Measurements from ENCODE around the gene ATE1.
A peak's percentile ranks its signal among the peaks of the same experiment; 100 is the strongest.
"Not testable (repeated sequence)": the region's sequence is repeated elsewhere in the genome, so short reads cannot be mapped to it uniquely, and the experiment has no call there.

The ATE1 gene

GRCh38 chr10:121832647-121833046 lies 95.2 kb downstream of the ATE1 start:
- DNase-seq (ENCODE audit: low spot score), result no peak

GRCh38 chr10:121831777-121832176 lies 96.1 kb downstream of the ATE1 start:
- no peak for DNase-seq (ENCODE audit: low spot score)

GRCh38 chr10:121831237-121831636 lies 96.6 kb downstream of the ATE1 start:
- DNase-seq (ENCODE audit: low spot score), result no peak

- DNase-seq (ENCODE audit: low spot score), result no peak
Observed at GRCh38 chr10:121830101-121830500, 97.7 kb downstream of the ATE1 start.

GRCh38 chr10:121828045-121828444 lies 99.8 kb downstream of the ATE1 start:
- no peak for DNase-seq (ENCODE audit: low spot score)

- DNase-seq (ENCODE audit: low spot score), result not testable (repeated sequence)
Observed at GRCh38 chr10:121826773-121827172, 101.1 kb downstream of the ATE1 start.

- peak; percentile 35 for DNase-seq (ENCODE audit: low spot score)
Observed at GRCh38 chr10:121823993-121824463, 103.8 kb downstream of the ATE1 start.

- no peak for DNase-seq (ENCODE audit: low spot score)
Observed at GRCh38 chr10:121822724-121823123, 105.1 kb downstream of the ATE1 start.

- DNase-seq (ENCODE audit: low spot score), result no peak
Observed at GRCh38 chr10:121822180-121822579, 105.7 kb downstream of the ATE1 start.

- DNase-seq (ENCODE audit: low spot score), result no peak
Observed at GRCh38 chr10:121819049-121819448, 108.8 kb downstream of the ATE1 start.

GRCh38 chr10:121818599-121818998 lies 109.2 kb downstream of the ATE1 start:
- DNase-seq (ENCODE audit: low spot score), result no peak

GRCh38 chr10:121816197-121816596 lies 111.6 kb downstream of the ATE1 start:
- no peak for DNase-seq (ENCODE audit: low spot score)

GRCh38 chr10:121813857-121814256 lies 114.0 kb downstream of the ATE1 start:
- DNase-seq (ENCODE audit: low spot score), result no peak

- DNase-seq (ENCODE audit: low spot score), result no peak
Observed at GRCh38 chr10:121813211-121813815, 114.5 kb downstream of the ATE1 start.

GRCh38 chr10:121812031-121812430 lies 115.8 kb downstream of the ATE1 start:
- DNase-seq (ENCODE audit: low spot score), result no peak

GRCh38 chr10:121811386-121811785 lies 116.4 kb downstream of the ATE1 start:
- DNase-seq (ENCODE audit: low spot score), result no peak

GRCh38 chr10:121808835-121809234 lies 119.0 kb downstream of the ATE1 start:
- DNase-seq (ENCODE audit: low spot score), result no peak

GRCh38 chr10:121804460-121804859 lies 123.4 kb downstream of the ATE1 start:
- DNase-seq (ENCODE audit: low spot score), result no peak

- no peak for DNase-seq (ENCODE audit: low spot score)
Observed at GRCh38 chr10:121803611-121804010, 124.2 kb downstream of the ATE1 start.

- no peak for DNase-seq (ENCODE audit: low spot score)
Observed at GRCh38 chr10:121800831-121801230, 127.0 kb downstream of the ATE1 start.

GRCh38 chr10:121800146-121800545 lies 127.7 kb downstream of the ATE1 start:
- DNase-seq (ENCODE audit: low spot score), result no peak

- DNase-seq (ENCODE audit: low spot score), result no peak
Observed at GRCh38 chr10:121797490-121797889, 130.3 kb downstream of the ATE1 start.

GRCh38 chr10:121796342-121796741 lies 131.5 kb downstream of the ATE1 start:
- no peak for DNase-seq (ENCODE audit: low spot score)

- DNase-seq (ENCODE audit: low spot score), result no peak
Observed at GRCh38 chr10:121792198-121792597, 135.6 kb downstream of the ATE1 start.

All from putamen (tissue), 1 donor.